ENCODE measurements around the gene CYP26C1.

DNA sequence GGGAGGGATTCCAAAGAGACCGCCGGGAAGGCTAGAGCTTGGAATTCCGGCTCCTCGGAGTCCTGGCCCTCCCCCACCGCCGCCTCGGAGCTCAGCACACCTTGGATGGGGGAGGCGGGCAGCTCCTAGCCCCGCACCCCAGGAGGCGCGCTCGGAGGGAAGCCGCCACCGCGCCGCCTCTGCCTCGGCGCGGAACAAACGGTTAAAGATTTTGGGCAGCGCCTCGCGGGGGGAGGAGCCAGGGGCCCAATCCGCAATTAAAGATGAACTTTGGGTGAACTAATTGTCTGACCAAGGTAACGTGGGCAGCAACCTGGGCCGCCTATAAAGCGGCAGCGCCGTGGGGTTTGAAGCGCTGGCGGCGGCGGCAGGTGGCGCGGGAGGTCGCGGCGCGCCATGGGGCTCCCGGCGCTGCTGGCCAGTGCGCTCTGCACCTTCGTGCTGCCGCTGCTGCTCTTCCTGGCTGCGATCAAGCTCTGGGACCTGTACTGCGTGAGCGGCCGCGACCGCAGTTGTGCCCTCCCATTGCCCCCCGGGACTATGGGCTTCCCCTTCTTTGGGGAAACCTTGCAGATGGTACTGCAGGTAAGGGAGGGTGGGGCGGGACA, 13.0 kb downstream of the CYP26C1 start, which contains the start of gene CYP26A1:
- TF ChIP-seq FOS (IDR thresholded peaks at IDR 0.05; ENCODE audit: low read depth, low read length) (no peak), RAD21 (IDR thresholded peaks at IDR 0.05; ENCODE audit: low read length) (no peak), RCOR1 (IDR thresholded peaks at IDR 0.05; ENCODE audit: insufficient replicate concordance, low read length) (no peak), MAFK (IDR thresholded peaks at IDR 0.05; ENCODE audit: low read depth, low read length) (no peak), POLR2A (IDR thresholded peaks at IDR 0.05; ENCODE audit: low read depth, low read length) (no peak), CEBPB (IDR thresholded peaks at IDR 0.05; ENCODE audit: low read depth, low read length) (no peak), CHD1 (IDR thresholded peaks at IDR 0.05; ENCODE audit: low read depth, low read length) (no peak)
- TF ChIP-seq, protein P1, sequence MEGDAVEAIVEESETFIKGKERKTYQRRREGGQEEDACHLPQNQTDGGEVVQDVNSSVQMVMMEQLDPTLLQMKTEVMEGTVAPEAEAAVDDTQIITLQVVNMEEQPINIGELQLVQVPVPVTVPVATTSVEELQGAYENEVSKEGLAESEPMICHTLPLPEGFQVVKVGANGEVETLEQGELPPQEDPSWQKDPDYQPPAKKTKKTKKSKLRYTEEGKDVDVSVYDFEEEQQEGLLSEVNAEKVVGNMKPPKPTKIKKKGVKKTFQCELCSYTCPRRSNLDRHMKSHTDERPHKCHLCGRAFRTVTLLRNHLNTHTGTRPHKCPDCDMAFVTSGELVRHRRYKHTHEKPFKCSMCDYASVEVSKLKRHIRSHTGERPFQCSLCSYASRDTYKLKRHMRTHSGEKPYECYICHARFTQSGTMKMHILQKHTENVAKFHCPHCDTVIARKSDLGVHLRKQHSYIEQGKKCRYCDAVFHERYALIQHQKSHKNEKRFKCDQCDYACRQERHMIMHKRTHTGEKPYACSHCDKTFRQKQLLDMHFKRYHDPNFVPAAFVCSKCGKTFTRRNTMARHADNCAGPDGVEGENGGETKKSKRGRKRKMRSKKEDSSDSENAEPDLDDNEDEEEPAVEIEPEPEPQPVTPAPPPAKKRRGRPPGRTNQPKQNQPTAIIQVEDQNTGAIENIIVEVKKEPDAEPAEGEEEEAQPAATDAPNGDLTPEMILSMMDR (conservative IDR thresholded peaks at IDR 0.05; ENCODE audit: low read depth, low read length): no peak
